SK-N-SH (cell line): Measurements from ENCODE around the gene UNKL. TPM values are rescaled to one million over a fixed set of nuclear protein-coding genes. Genes with fewer than 3 reads are reported as not detected.

ENCODE experiments used
- CTCF ChIA-PET: fragments of 300-600, 350-600 bp; formaldehyde crosslinking; extraction: SDS; loops from one replicate; lab custom pipeline; 2021; lab: Yijun Ruan, JAX
- POLR2A ChIA-PET: fragments of 350-600 bp; sonication (Branson Sonifier 250); formaldehyde crosslinking; extraction: SDS; loops from one replicate; lab custom pipeline; 2020; ENCODE audit warnings: antibody characterized with exemption, inconsistent platforms; lab: Yijun Ruan, JAX
- DNase-seq: peaks from one replicate; pipeline ENCODE4 v3.0.0; 2012
- H2AFZ ChIP-seq: fragments of 200-600 bp; sonication (generic); 2 replicates; pipeline ENCODE4 v1.8.1; 2016; ENCODE audit warnings: antibody characterized with exemption, mild to moderate bottlenecking, low read depth
- H3F3A ChIP-seq: fragments of 200-600 bp; sonication (generic); replicated peaks from 2 replicates; pipeline ENCODE3; 2016; ENCODE audit warnings: antibody characterized with exemption, mild to moderate bottlenecking; ENCODE audit not compliant: insufficient read depth
- H3K27ac ChIP-seq, 2 experiments: fragments of 200-500 bp in 1 of 2; fragments of 200-600 bp in 1 of 2; sonication (Bioruptor generic) in 1 of 2; sonication (generic), shearing (Covaris generic) in 1 of 2; 2 replicates each; pipeline versions ENCODE4 v1.5.1 to v1.6.1; 2014 to 2016; ENCODE audit warnings: low read depth in 2 of 2, inconsistent platforms in 1 of 2, low read length in 1 of 2, mild to moderate bottlenecking in 1 of 2, mixed read lengths in 1 of 2
- H3K27me3 ChIP-seq: fragments of 200-600 bp; sonication (generic), shearing (Covaris generic); 2 replicates; pipeline ENCODE4 v1.6.1; 2016; ENCODE audit warnings: mixed run types; ENCODE audit not compliant: insufficient read depth
- H3K36me3 ChIP-seq, 2 experiments: fragments of 200-500 bp in 1 of 2; fragments of 200-600 bp in 1 of 2; sonication (Bioruptor generic) in 1 of 2; sonication (generic) in 1 of 2; replicated peaks in 1 of 2; 2 replicates each; pipeline versions ENCODE3 to v1.5.1; 2014 to 2016; ENCODE audit warnings: low read length in 1 of 2, mild to moderate bottlenecking in 1 of 2; ENCODE audit not compliant: insufficient read depth in 2 of 2, control insufficient read depth in 1 of 2
- H3K4me1 ChIP-seq, 2 experiments: fragments of 200-500 bp in 1 of 2; fragments of 200-600 bp in 1 of 2; sonication (Bioruptor generic) in 1 of 2; sonication (generic), shearing (Covaris generic) in 1 of 2; 2 replicates each; pipeline versions ENCODE4 v1.5.1 to v1.6.1; 2014 to 2016; ENCODE audit warnings: low read depth in 1 of 2, low read length in 1 of 2, mixed run types in 1 of 2; ENCODE audit not compliant: insufficient read depth in 2 of 2, control insufficient read depth in 1 of 2
- H3K4me2 ChIP-seq: fragments of 200-600 bp; sonication (generic), shearing (Covaris generic); 2 replicates; pipeline ENCODE4 v1.6.1; 2017; ENCODE audit warnings: mixed run types
- H3K4me3 ChIP-seq, 2 experiments: fragments of 200-500 bp in 1 of 2; fragments of 200-600 bp in 1 of 2; sonication (Bioruptor generic) in 1 of 2; sonication (generic), shearing (Covaris generic) in 1 of 2; 2 replicates each; pipeline versions ENCODE4 v1.5.1 to v1.8.1; 2014 to 2016; ENCODE audit warnings: low read depth in 2 of 2, inconsistent platforms in 1 of 2, low read length in 1 of 2, mild to moderate bottlenecking in 1 of 2, mixed read lengths in 1 of 2, moderate library complexity in 1 of 2
- H3K79me2 ChIP-seq: fragments of 200-600 bp; sonication (generic); 2 replicates; pipeline ENCODE4 v1.8.1; 2017; ENCODE audit warnings: mild to moderate bottlenecking; ENCODE audit not compliant: insufficient read depth
- H3K9ac ChIP-seq: fragments of 200-600 bp; sonication (generic); 2 replicates; pipeline ENCODE4 v1.6.1; 2017; ENCODE audit warnings: mixed run types
- H3K9me2 ChIP-seq: fragments of 200-600 bp; sonication (generic); 2 replicates; pipeline ENCODE4 v1.6.1; 2017; ENCODE audit warnings: mixed run types
- H3K9me3 ChIP-seq: fragments of 200-600 bp; sonication (generic); 2 replicates; pipeline ENCODE4 v1.6.1; 2017; ENCODE audit warnings: mixed run types, mild to moderate bottlenecking, moderate library complexity
- H4K20me1 ChIP-seq: fragments of 200-600 bp; sonication (generic); 2 replicates; pipeline ENCODE4 v1.6.1; 2017; ENCODE audit warnings: mild to moderate bottlenecking, mixed run types; ENCODE audit not compliant: insufficient read depth
- EZH2phosphoT487 ChIP-seq: fragments of 200-600 bp; sonication (generic); IDR thresholded peaks from 2 replicates; pipeline ENCODE4 v1.6.1; 2017; ENCODE audit warnings: low read depth, mixed run types, mild to moderate bottlenecking, antibody characterized with exemption, moderate library complexity, borderline replicate concordance
- FOXJ3 ChIP-seq: sonication (generic); formaldehyde crosslinking; IDR thresholded peaks from 2 replicates; pipeline ENCODE4 v1.5.1; 2020; ENCODE audit warnings: mild to moderate bottlenecking, missing genetic modification reagents
- IRF3 ChIP-seq: fragments of 150-350 bp; IDR thresholded peaks from 2 replicates; pipeline ENCODE4 v1.6.1; 2016; ENCODE audit warnings: mild to moderate bottlenecking, low read depth, low read length
- JUND ChIP-seq: IDR thresholded peaks from 2 replicates; pipeline ENCODE4 v1.4.0; 2012
- MEF2A ChIP-seq: IDR thresholded peaks from 2 replicates; pipeline ENCODE4 v1.4.0; 2012; ENCODE audit warnings: low read depth, borderline replicate concordance
- RCOR1 ChIP-seq: fragments of 150-350 bp; IDR thresholded peaks from 2 replicates; pipeline ENCODE4 v1.6.1; 2017; ENCODE audit warnings: antibody characterized with exemption, low read length
- SIN3A ChIP-seq: IDR thresholded peaks from 2 replicates; pipeline ENCODE4 v1.6.1; 2012; ENCODE audit warnings: low read depth, mild to moderate bottlenecking, low read length, moderate library complexity, borderline replicate concordance
- TAF1 ChIP-seq: IDR thresholded peaks from 2 replicates; pipeline ENCODE4 v1.6.1; 2012; ENCODE audit warnings: low read depth, mild to moderate bottlenecking, low read length, moderate library complexity, borderline replicate concordance
- TEAD4 ChIP-seq: IDR thresholded peaks from 2 replicates; pipeline ENCODE4 v1.4.0; 2012; ENCODE audit warnings: mild to moderate bottlenecking, borderline replicate concordance; ENCODE audit not compliant: insufficient read depth
- WGBS: methylation state at CpG from one replicate; pipeline ENCODE4 v1.1.6; 2017; ENCODE audit warnings: low lambda C conversion rate; 5-methylcytosine and 5-hydroxymethylcytosine counted together
- polyA plus RNA-seq, 3 experiments: library from polyadenylated mRNA; depleted of rRNA; stranded (reverse); fragments of >200 nt; gene quantifications; 2 replicates each; pipeline ENCODE4 v1.2.3, GENCODE V29; 2012
- TF ChIP-seq, protein P1 (sequence below): fragments of 150-350 bp; IDR thresholded peaks from 2 replicates; pipeline ENCODE4 v1.6.1; 2017; ENCODE audit warnings: antibody characterized with exemption, low read length, low read depth, borderline replicate concordance
- TF ChIP-seq, protein P2 (sequence below): fragments of 200-600 bp; sonication (generic); IDR thresholded peaks from 2 replicates; pipeline ENCODE4 v1.6.1; 2017; ENCODE audit warnings: antibody characterized with exemption, mild to moderate bottlenecking, moderate library complexity
- TF ChIP-seq, protein P3 (sequence below): IDR thresholded peaks from 2 replicates; pipeline ENCODE4 v1.4.0; 2012; ENCODE audit warnings: low read depth

Gene UNKL
- polyA plus RNA-seq, 1 of the 3 experiments (the other 2 are of a cell fraction), result 16.4 TPM

DNA sequence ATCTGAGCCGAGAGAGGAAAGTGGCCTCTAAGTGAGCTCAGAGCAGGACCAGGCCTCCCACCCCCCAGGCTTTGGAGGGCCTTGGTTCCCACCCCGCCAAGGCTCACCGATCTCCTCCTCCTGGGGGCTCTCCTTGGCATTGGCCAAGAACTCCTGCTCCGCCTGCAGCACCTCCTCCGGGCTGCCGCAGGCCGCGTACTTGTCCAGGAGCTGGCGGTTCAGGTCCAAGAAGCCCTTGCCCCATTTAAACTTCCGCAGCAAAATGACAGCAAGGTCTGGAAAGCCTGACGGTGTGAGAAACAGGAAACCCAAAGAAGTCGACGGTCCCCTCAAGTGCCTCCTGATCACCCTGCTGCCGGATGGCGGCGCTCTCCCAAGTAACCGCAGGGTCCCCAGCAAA, 64.6 kb downstream of the UNKL start:
- Histone ChIP-seq H3K79me2 (peaks cover 43% of the 10 kb centered on the region), H3K4me1 (peaks cover 0 to 15% of the 10 kb centered on the region in 2 experiments; a peak in 2 of 4 replicates), H3K4me2 (peak overlapping the region; percentile 98; the same call in 1 of the 2 replicates), H3K9me2 (no peaks in the 10 kb centered on the region), H4K20me1 (no peaks in the 10 kb centered on the region), H3F3A (no peaks in the 10 kb centered on the region), H3K27me3 (no peaks in the 10 kb centered on the region), H2AFZ (no peak overlapping the region), H3K4me3 (no peak overlapping the region; a peak in 1 of 4 replicates), H3K36me3 (peaks cover 0 to 19% of the 10 kb centered on the region in 2 experiments), H3K9me3 (no peaks in the 10 kb centered on the region), H3K9ac (no peak overlapping the region), H3K27ac (no peak overlapping the region)
- TF ChIP-seq IRF3 (no peak), TAF1 (no peak), TEAD4 (no peak), MEF2A (no peak), EZH2phosphoT487 (no peak), RCOR1 (no peak), SIN3A (no peak), JUND (no peak), FOXJ3 (CRISPR knock-in tag) (no peak)
- TF ChIP-seq, protein P1, sequence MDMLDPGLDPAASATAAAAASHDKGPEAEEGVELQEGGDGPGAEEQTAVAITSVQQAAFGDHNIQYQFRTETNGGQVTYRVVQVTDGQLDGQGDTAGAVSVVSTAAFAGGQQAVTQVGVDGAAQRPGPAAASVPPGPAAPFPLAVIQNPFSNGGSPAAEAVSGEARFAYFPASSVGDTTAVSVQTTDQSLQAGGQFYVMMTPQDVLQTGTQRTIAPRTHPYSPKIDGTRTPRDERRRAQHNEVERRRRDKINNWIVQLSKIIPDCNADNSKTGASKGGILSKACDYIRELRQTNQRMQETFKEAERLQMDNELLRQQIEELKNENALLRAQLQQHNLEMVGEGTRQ, result no peak
- TF ChIP-seq, protein P2, sequence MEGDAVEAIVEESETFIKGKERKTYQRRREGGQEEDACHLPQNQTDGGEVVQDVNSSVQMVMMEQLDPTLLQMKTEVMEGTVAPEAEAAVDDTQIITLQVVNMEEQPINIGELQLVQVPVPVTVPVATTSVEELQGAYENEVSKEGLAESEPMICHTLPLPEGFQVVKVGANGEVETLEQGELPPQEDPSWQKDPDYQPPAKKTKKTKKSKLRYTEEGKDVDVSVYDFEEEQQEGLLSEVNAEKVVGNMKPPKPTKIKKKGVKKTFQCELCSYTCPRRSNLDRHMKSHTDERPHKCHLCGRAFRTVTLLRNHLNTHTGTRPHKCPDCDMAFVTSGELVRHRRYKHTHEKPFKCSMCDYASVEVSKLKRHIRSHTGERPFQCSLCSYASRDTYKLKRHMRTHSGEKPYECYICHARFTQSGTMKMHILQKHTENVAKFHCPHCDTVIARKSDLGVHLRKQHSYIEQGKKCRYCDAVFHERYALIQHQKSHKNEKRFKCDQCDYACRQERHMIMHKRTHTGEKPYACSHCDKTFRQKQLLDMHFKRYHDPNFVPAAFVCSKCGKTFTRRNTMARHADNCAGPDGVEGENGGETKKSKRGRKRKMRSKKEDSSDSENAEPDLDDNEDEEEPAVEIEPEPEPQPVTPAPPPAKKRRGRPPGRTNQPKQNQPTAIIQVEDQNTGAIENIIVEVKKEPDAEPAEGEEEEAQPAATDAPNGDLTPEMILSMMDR, result no peak
- CTCF ChIA-PET, result interaction anchor here (0.8 to 2.3 kb wide), 3 partner anchors 12 to 565 kb away, joined by 3 to 11 read pairs (median 4); no protein-coding TSS in a partner anchor
- WGBS, result 99% methylated on average over 13 of the region's 17 CpGs
- POLR2A ChIA-PET, result no interaction called here
- no peak for DNase-seq

GRCh38 chr16:1349351-1349750, 65.2 kb downstream of the UNKL start:
- no peaks in the 10 kb centered on the region for H3K9me2 ChIP-seq
- no peaks in the 10 kb centered on the region for H3K9me3 ChIP-seq
- no peaks in the 10 kb centered on the region for H3K27me3 ChIP-seq
- DNase-seq, result no peak
- CTCF ChIA-PET, result interaction anchor here (0.6 to 2.7 kb wide), 4 partner anchors 11 to 564 kb away, joined by 3 to 16 read pairs (median 4); no protein-coding TSS in a partner anchor
- peaks cover 0 to 15% of the 10 kb centered on the region in 2 experiments; a peak in 2 of 4 replicates for H3K4me1 ChIP-seq
- no peaks in the 10 kb centered on the region for H3F3A ChIP-seq
- peaks cover 0 to 19% of the 10 kb centered on the region in 2 experiments for H3K36me3 ChIP-seq
- H3K4me3 ChIP-seq, result no peak overlapping the region
- no peak overlapping the region for H2AFZ ChIP-seq
- H3K79me2 ChIP-seq, result peaks cover 43% of the 10 kb centered on the region
- no peak overlapping the region for H3K4me2 ChIP-seq
- no peak overlapping the region for H3K9ac ChIP-seq
- TF ChIP-seq, protein P3, sequence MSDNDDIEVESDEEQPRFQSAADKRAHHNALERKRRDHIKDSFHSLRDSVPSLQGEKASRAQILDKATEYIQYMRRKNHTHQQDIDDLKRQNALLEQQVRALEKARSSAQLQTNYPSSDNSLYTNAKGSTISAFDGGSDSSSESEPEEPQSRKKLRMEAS, result no peak
- TF ChIP-seq EZH2phosphoT487, result no peak
- no peak overlapping the region for H3K27ac ChIP-seq
- no peaks in the 10 kb centered on the region for H4K20me1 ChIP-seq
- WGBS, result 93% methylated on average over 16 of the region's 16 CpGs
- POLR2A ChIA-PET, result no interaction called here
